ENCODE results near the gene DIAPH2.

- TF ChIP-seq POLR2A (IDR thresholded peaks at IDR 0.05; ENCODE audit: low read depth, low read length) (no peak), POLR2AphosphoS5 (IDR thresholded peaks at IDR 0.05; ENCODE audit: low read depth, low read length) (no peak), SPI1 (IDR thresholded peaks at IDR 0.05; ENCODE audit: low read depth, low read length) (no peak), POU2F2 (IDR thresholded peaks at IDR 0.05; ENCODE audit: low read depth, low read length) (no peak)
Observed at GRCh38 chrX:97145934-97146333, 461.3 kb downstream of the DIAPH2 start.

All from GM12891 (cell line).